Measurements from ENCODE around the gene JAM3. TPM values are rescaled to one million over a fixed set of nuclear protein-coding genes. Genes with fewer than 3 reads are reported as not detected.

JAM3 gene
- total and polyA plus RNA-seq, 2 of the 8 experiments (the other 6 are each of a cell fraction or from before 2014, with no cell fraction given) = 19.6 to 42.8 TPM

GRCh38 chr11:134033696-134034491 lies 35.0 kb upstream of the JAM3 start (continued):
- no peak for TF ChIP-seq KDM1A (IDR thresholded peaks at IDR 0.05; ENCODE audit: borderline replicate concordance, low read length)
- TF ChIP-seq SP4 (IDR thresholded peaks at IDR 0.05; ENCODE audit: low read length) = no peak
- TF ChIP-seq USF2 (IDR thresholded peaks at IDR 0.05; ENCODE audit: low read length) = no peak
- TF ChIP-seq MAX (IDR thresholded peaks at IDR 0.05) = peak; percentile 21; the same call in 1 of the 2 replicates
- no peak for TF ChIP-seq EP300 (IDR thresholded peaks at IDR 0.05; ENCODE audit: borderline replicate concordance in 1 of 2, low read depth in 2 of 2, low read length in 2 of 2)
- TF ChIP-seq CBX8 (IDR thresholded peaks at IDR 0.05; ENCODE audit: borderline replicate concordance, low read depth, low read length) = no peak

Data from H1 (cell line).